ENCODE data around the gene FOXD3.

Gene FOXD3

GRCh38 chr1:63328781-63329180 lies 6.4 kb downstream of the FOXD3 start:
- no peak overlapping the region for H4K91ac ChIP-seq (ENCODE audit: low read depth, low read length)

DNA sequence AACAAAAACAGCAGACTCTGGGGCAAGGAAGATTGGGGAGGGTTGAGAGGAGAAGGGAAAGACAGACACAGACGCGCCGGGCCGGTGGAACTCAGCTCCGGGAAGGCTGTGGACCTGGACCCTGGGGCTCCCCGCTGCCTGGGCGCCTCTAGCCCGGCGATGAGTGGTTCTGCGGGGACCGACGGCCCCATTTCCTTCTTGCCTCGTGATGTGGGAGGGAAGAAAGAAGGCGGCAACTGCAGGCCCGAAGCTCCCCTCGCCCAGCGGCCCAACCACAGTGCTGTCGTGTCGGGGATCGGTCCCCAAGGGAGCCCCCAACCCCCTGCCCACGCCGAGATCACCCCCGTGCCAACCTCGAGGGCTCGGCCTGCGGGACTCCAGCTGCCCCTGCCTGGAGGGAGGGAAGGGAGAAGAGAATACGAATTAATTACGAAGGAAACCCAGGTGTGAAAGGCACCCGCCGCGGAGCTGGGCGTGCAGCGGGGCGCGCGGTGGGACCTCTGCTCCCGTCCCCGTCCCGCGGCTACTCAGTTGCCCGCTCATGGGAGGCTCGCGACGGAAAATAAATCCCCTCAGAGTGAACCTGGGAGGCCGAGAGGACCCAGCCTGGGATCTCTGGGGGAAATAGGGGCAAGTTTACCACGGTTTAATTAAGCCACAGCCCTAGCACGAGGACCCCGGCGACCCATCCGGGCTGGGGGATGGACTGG lies 7.4 kb downstream of the FOXD3 start:
- no peak overlapping the region for H4K8ac ChIP-seq (ENCODE audit: low read depth, low read length)
- H3K23ac ChIP-seq (ENCODE audit: low read length): no peak overlapping the region
- no peaks in the 10 kb centered on the region for H3K36me3 ChIP-seq (ENCODE audit: control insufficient read depth in 1 of 2, insufficient read depth in 2 of 2, low read length in 2 of 2)
- no peak overlapping the region for H4K91ac ChIP-seq (ENCODE audit: low read depth, low read length)
- H3K27me3 ChIP-seq (ENCODE audit: insufficient read depth, low read length): peaks cover 54% of the 10 kb centered on the region
- no peaks in the 10 kb centered on the region for H3K79me1 ChIP-seq (ENCODE audit: low read length)
- no peak overlapping the region for H4K12ac ChIP-seq (ENCODE audit: low read depth, low read length)
- no peak overlapping the region for H3K4me3 ChIP-seq (ENCODE audit: low read depth, low read length)
- H3K14ac ChIP-seq (ENCODE audit: low read length): no peak overlapping the region
- H2AK5ac ChIP-seq (ENCODE audit: low read length): no peak overlapping the region
- H3K18ac ChIP-seq (ENCODE audit: low read length): no peak overlapping the region
- no peak overlapping the region for H3K27ac ChIP-seq (ENCODE audit: low read depth, low read length)
- no peak overlapping the region for H3K9ac ChIP-seq (ENCODE audit: low read length)
- no peak overlapping the region for H2BK12ac ChIP-seq (ENCODE audit: low read length)
- no peaks in the 10 kb centered on the region for H3K79me2 ChIP-seq (ENCODE audit: control insufficient read depth, insufficient read depth, low read length, poor library complexity)
- H3K9me3 ChIP-seq (ENCODE audit: insufficient read depth, low read depth, low read length): peaks cover 1% of the 10 kb centered on the region
- no peak overlapping the region for H3K4me2 ChIP-seq (ENCODE audit: low read length)
- no CpG with 5 or more reads among the region's 50 CpGs for WGBS (ENCODE audit: extremely low coverage, insufficient coverage, insufficient read length)
- no peak for DNase-seq
- no peak overlapping the region for H2BK5ac ChIP-seq (ENCODE audit: low read depth, low read length, poor library complexity)
- H3K4ac ChIP-seq (ENCODE audit: low read depth, low read length): no peak overlapping the region
- H2BK120ac ChIP-seq (ENCODE audit: insufficient read depth, low read length, poor library complexity): no peak overlapping the region
- H2AFZ ChIP-seq (ENCODE audit: insufficient read depth, low read length, poor library complexity): no peak overlapping the region
- no peaks in the 10 kb centered on the region for H3K4me1 ChIP-seq (ENCODE audit: control insufficient read depth in 1 of 2, insufficient read depth in 2 of 2, low read length in 2 of 2)

More at GRCh38 chr1:63328781-63329180, 6.4 kb downstream of the FOXD3 start:
- Histone ChIP-seq H3K4me1 (ENCODE audit: control insufficient read depth in 1 of 2, insufficient read depth in 2 of 2, low read length in 2 of 2) (peaks cover 2 to 3% of the 10 kb centered on the region in 2 experiments), H3K4ac (ENCODE audit: low read depth, low read length) (no peak overlapping the region), H3K79me2 (ENCODE audit: control insufficient read depth, insufficient read depth, low read length, poor library complexity) (no peaks in the 10 kb centered on the region), H2AK5ac (ENCODE audit: low read length) (no peak overlapping the region), H3K4me2 (ENCODE audit: low read length) (no peak overlapping the region), H4K8ac (ENCODE audit: low read depth, low read length) (no peak overlapping the region), H2BK12ac (ENCODE audit: low read length) (no peak overlapping the region), H3K4me3 (ENCODE audit: low read depth, low read length) (no peak overlapping the region), H3K27me3 (ENCODE audit: insufficient read depth, low read length) (peaks cover 63% of the 10 kb centered on the region), H3K14ac (ENCODE audit: low read length) (no peak overlapping the region), H3K79me1 (ENCODE audit: low read length) (no peaks in the 10 kb centered on the region), H4K12ac (ENCODE audit: low read depth, low read length) (no peak overlapping the region), H3K9me3 (ENCODE audit: insufficient read depth, low read depth, low read length) (peaks cover 2% of the 10 kb centered on the region), H3K9ac (ENCODE audit: low read length) (no peak overlapping the region), H2BK120ac (ENCODE audit: insufficient read depth, low read length, poor library complexity) (no peak overlapping the region), H2BK5ac (ENCODE audit: low read depth, low read length, poor library complexity) (no peak overlapping the region), H3K36me3 (ENCODE audit: control insufficient read depth in 1 of 2, insufficient read depth in 2 of 2, low read length in 2 of 2) (no peaks in the 10 kb centered on the region), H3K23ac (ENCODE audit: low read length) (no peak overlapping the region), H2AFZ (ENCODE audit: insufficient read depth, low read length, poor library complexity) (no peak overlapping the region), H3K18ac (ENCODE audit: low read length) (no peak overlapping the region), H3K27ac (ENCODE audit: low read depth, low read length) (no peak overlapping the region)
- no peak for DNase-seq
- no CpG with 5 or more reads among the region's 9 CpGs for WGBS (ENCODE audit: extremely low coverage, insufficient coverage, insufficient read length)

DNA sequence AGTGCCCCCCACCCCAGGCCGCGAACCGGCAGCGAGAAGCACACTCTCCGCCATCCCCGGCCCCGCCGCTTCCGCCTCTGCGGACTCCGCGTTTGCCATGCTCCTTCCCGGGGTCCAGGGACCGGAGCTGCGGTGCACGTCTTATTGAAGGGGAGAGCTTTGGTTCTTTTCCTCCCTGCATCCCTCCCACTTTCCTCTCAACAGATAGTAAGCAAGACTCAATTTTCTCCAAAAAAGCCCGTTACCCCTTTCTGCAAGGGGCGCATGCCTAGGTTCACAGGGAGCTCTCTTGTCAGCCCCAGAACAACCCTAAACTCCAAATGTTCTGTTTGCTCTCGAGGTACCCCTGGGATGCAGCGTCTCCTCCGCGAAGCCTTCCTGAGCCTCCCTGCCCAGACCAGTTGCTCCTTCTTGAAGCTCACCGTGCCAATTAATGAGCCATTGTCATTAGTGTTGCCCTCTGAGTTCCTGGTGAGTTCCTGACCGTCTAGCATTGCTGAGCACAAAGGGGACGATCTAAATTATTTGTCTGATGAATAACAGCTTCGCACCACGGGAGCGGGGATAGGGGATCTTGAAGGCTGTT lies 8.1 kb downstream of the FOXD3 start:
- Histone ChIP-seq H3K36me3 (ENCODE audit: control insufficient read depth in 1 of 2, insufficient read depth in 2 of 2, low read length in 2 of 2) (no peaks in the 10 kb centered on the region), H3K23ac (ENCODE audit: low read length) (no peak overlapping the region), H3K9me3 (ENCODE audit: insufficient read depth, low read depth, low read length) (peaks cover 1% of the 10 kb centered on the region), H2AFZ (ENCODE audit: insufficient read depth, low read length, poor library complexity) (no peak overlapping the region), H2AK5ac (ENCODE audit: low read length) (no peak overlapping the region), H3K4me2 (ENCODE audit: low read length) (no peak overlapping the region), H3K27me3 (ENCODE audit: insufficient read depth, low read length) (peaks cover 54% of the 10 kb centered on the region), H4K8ac (ENCODE audit: low read depth, low read length) (no peak overlapping the region), H4K91ac (ENCODE audit: low read depth, low read length) (no peak overlapping the region), H4K12ac (ENCODE audit: low read depth, low read length) (no peak overlapping the region), H3K4ac (ENCODE audit: low read depth, low read length) (no peak overlapping the region), H3K18ac (ENCODE audit: low read length) (no peak overlapping the region), H2BK120ac (ENCODE audit: insufficient read depth, low read length, poor library complexity) (no peak overlapping the region), H3K27ac (ENCODE audit: low read depth, low read length) (no peak overlapping the region), H3K9ac (ENCODE audit: low read length) (no peak overlapping the region), H3K4me3 (ENCODE audit: low read depth, low read length) (no peak overlapping the region), H3K4me1 (ENCODE audit: control insufficient read depth in 1 of 2, insufficient read depth in 2 of 2, low read length in 2 of 2) (no peaks in the 10 kb centered on the region), H2BK5ac (ENCODE audit: low read depth, low read length, poor library complexity) (no peak overlapping the region), H2BK12ac (ENCODE audit: low read length) (no peak overlapping the region), H3K79me1 (ENCODE audit: low read length) (no peaks in the 10 kb centered on the region), H3K14ac (ENCODE audit: low read length) (no peak overlapping the region), H3K79me2 (ENCODE audit: control insufficient read depth, insufficient read depth, low read length, poor library complexity) (no peaks in the 10 kb centered on the region)
- no CpG with 5 or more reads among the region's 28 CpGs for WGBS (ENCODE audit: extremely low coverage, insufficient coverage, insufficient read length)
- no peak for DNase-seq

- Histone ChIP-seq H2BK12ac (ENCODE audit: low read length) (no peak overlapping the region), H3K27ac (ENCODE audit: low read depth, low read length) (no peak overlapping the region), H2AFZ (ENCODE audit: insufficient read depth, low read length, poor library complexity) (no peak overlapping the region), H3K4me3 (ENCODE audit: low read depth, low read length) (no peak overlapping the region), H4K12ac (ENCODE audit: low read depth, low read length) (no peak overlapping the region), H3K23ac (ENCODE audit: low read length) (no peak overlapping the region), H3K14ac (ENCODE audit: low read length) (no peak overlapping the region), H2BK5ac (ENCODE audit: low read depth, low read length, poor library complexity) (no peak overlapping the region), H2BK120ac (ENCODE audit: insufficient read depth, low read length, poor library complexity) (no peak overlapping the region), H2AK5ac (ENCODE audit: low read length) (no peak overlapping the region), H3K79me2 (ENCODE audit: control insufficient read depth, insufficient read depth, low read length, poor library complexity) (no peaks in the 10 kb centered on the region), H3K18ac (ENCODE audit: low read length) (no peak overlapping the region), H4K91ac (ENCODE audit: low read depth, low read length) (no peak overlapping the region), H3K9me3 (ENCODE audit: insufficient read depth, low read depth, low read length) (no peaks in the 10 kb centered on the region), H3K4me1 (ENCODE audit: control insufficient read depth in 1 of 2, insufficient read depth in 2 of 2, low read length in 2 of 2) (no peaks in the 10 kb centered on the region), H3K4ac (ENCODE audit: low read depth, low read length) (no peak overlapping the region), H4K8ac (ENCODE audit: low read depth, low read length) (no peak overlapping the region), H3K79me1 (ENCODE audit: low read length) (no peaks in the 10 kb centered on the region), H3K4me2 (ENCODE audit: low read length) (no peak overlapping the region), H3K9ac (ENCODE audit: low read length) (no peak overlapping the region), H3K36me3 (ENCODE audit: control insufficient read depth in 1 of 2, insufficient read depth in 2 of 2, low read length in 2 of 2) (no peaks in the 10 kb centered on the region), H3K27me3 (ENCODE audit: insufficient read depth, low read length) (no peaks in the 10 kb centered on the region)
- no peak for DNase-seq
- WGBS (ENCODE audit: extremely low coverage, insufficient coverage, insufficient read length): no CpG with 5 or more reads among the region's 2 CpGs
Measured at GRCh38 chr1:63342402-63342801, 20.0 kb downstream of the FOXD3 start.

Measured in trophoblast cell (in vitro differentiated cells and primary cell).